Inflammatory macrophage (primary cell): ENCODE data around the gene RBM20.
A peak's percentile ranks its signal among the peaks of the same experiment; 100 is the strongest.
"Not testable (repeated sequence)": the region's sequence is repeated elsewhere in the genome, so short reads cannot be mapped to it uniquely, and the experiment has no call there.

Source experiments
- DNase-seq, 2 donors: peaks; one replicate each; pipeline ENCODE4 v3.0.0-alpha.2; 2020 to 2022

Gene RBM20

DNA sequence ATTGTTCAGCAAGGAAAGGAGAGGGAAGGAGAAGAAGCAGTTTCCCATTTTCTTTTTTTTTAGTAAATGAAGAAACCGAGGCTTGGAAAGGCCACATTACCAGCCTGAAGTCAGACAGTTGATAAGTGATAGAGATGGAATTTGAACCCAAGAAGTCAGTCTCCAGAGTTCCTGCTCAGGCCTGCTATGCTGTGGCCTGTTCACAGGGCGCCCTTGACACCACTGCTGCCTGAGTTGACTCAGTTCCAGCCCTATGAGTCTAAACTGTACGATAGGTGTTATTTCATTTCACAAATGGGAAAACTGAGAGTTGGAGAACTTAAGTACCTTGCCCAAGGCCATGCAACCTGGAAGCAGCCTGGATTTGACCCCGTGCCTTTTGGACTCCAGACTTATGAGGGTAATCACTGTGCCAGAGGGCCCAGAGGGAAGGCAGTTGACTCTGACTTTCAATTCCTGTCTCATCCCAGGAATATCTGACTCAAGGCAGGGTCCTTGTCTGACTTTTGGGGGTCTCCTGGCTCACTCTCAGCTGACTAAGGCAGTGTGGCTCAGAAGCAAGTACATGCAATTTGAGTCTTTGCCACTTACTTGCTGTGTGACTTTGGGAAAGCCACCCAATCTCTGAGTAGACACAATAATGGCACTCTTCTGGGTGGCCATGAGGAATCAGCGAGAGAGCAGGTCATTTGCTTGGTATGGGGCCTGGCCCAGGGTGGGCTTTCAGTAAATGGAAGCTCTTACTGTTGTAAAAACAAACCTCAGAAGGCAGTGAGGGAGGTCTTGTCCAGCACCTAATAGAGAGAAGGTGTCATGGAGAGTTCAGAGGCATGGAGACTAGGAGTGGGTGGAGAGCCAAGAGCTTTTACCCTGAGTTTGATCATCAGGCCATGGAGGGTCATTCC lies 17.9 kb upstream of the RBM20 start:
- no peak for DNase-seq

- DNase-seq: no peak
Observed at GRCh38 chr10:110628161-110628560, 16.0 kb upstream of the RBM20 start.

GRCh38 chr10:110629680-110630191 lies 14.4 kb upstream of the RBM20 start:
- no peak for DNase-seq

DNA sequence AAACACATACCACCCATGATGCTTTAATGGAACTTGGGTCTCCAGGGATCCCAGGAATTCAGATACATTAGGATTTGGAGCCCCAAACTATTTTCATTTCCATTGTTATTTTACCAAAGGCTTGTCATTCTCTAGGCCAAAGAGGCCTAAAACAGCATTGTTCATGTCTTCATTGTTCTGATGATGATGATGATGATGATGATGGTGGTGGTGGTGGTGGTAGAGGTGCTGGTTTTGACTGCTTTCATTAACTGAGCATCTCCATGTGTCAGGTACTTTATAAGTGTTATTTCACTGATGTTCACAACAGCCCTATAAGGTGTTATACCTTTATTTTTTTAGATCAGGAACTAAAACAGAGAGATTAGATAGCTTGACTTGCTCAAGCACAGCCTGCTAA lies 12.2 kb upstream of the RBM20 start:
- DNase-seq: no peak

- DNase-seq: peak in 1 of 2 donors; percentile 14
Observed at GRCh38 chr10:110632591-110633215, 11.4 kb upstream of the RBM20 start.

DNA sequence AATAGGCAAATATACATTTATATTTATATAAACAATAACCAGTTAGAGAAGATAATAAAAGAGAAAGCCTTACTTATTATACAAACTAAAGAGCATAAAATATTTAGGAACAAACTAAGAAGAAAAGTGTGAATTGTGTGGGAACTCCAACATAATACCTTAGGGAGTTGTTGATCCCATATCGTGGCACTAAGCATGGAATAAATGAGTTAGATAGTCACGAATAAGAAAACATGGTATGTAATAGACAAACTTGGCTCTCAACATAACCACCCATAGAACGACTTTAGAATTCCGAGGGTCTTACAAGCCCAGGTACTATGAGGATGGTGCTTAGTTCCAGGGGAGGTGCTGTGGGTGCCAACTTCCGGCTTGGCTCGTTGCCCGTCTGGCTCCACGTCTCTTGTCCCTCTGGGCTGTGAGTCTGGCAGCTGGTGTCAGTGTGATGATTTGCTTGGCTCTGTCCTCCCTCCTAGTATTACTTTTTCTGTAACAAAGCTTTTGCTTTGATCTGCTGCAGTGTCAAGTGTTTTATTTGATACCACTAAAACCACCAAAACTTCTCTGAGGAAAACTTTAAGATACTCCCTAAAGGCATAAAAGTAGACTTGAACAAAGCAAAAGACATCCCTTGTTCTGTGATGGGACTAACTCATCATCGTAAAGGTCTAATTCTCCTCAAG lies 9.5 kb upstream of the RBM20 start:
- no peak for DNase-seq

- DNase-seq: no peak
Observed at GRCh38 chr10:110636572-110636931, 7.6 kb upstream of the RBM20 start.

- DNase-seq: no peak
Observed at GRCh38 chr10:110636932-110637557, 7.1 kb upstream of the RBM20 start.

DNA sequence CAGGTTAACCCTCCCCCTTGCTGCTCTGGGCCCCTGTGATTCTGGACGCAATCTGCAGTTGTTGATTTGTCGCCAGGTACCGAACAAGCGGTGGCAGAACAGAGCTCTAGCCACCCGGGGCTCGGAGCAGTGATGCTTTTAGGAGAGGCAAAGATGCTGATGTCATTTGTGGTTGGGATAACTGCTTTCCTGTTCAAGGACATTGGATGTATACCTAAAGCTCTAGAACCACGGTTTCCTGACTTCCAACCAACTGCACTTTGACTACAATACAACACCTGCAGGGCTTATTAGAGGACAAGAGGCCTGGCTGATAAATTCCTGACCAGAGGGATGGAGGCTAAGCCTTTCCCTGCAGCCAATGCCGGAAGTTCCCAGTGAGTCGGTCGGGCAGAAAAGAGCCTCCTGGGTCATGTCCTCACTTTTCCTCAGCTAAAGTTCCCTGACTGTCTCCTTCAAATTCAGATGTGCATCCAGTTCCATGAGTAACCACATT lies 6.5 kb upstream of the RBM20 start:
- no peak for DNase-seq

- no peak for DNase-seq
Observed at GRCh38 chr10:110638319-110638718, 5.8 kb upstream of the RBM20 start.

DNA sequence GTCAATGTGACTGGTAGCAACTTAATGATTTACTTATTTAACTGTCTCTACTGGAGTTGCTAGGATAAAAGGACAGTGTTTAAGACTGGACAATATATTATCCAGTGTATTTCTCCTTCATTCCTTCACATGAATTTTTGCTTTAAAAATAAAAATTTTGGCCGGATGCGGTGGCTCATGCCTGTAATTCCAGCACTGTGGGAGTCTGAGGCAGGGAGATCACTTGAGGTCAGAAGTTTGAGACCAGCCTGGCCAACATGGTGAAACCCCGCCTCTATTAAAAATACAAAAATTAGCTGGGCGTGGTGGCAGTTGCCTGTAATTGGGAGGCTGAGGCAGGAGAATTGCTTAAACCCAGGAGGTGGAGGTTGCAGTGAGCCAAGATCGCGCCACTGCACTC lies 5.1 kb upstream of the RBM20 start:
- not testable (repeated sequence) for DNase-seq

DNA sequence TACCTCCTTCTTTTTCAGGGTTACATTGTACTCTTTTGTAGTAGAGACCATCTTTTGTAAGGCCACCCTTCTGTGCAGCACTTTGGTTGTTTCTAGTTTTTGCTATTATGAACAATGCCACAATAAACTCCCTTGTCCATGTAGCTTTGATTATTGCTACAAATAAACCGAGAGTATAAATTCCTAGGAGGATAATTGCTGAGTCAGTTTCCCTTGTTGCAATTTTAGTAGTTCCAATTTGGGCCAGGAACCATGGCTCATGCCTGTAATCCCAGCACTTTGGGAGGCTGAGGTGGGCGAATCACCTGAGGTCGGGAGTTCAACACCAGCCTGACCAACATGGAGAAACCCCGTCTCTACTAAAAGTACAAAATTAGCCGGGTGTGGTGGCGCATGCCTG lies 4.3 kb upstream of the RBM20 start:
- not testable (repeated sequence) for DNase-seq

DNA sequence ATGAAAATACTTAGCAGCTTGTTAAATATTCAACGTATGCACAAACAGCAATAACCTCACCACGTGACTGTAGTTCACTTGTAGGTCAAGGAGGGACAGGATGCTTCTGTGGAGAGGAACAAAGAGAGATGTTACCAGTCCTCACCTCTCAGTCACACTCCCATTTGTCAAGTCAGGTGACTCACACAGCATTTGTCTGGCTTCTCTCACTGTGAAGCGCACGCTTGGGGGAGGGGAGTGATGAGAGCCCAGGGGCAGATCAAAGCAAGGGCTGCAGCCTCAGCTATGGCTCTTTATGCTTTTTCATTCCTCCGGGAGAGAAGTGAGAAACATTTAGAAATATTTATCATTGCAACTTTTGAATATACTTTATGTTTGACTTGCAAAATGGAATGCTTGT lies 2.9 kb upstream of the RBM20 start:
- no peak for DNase-seq

- DNase-seq: no peak
Observed at GRCh38 chr10:110642204-110643034, 1.7 kb upstream of the RBM20 start.

DNA sequence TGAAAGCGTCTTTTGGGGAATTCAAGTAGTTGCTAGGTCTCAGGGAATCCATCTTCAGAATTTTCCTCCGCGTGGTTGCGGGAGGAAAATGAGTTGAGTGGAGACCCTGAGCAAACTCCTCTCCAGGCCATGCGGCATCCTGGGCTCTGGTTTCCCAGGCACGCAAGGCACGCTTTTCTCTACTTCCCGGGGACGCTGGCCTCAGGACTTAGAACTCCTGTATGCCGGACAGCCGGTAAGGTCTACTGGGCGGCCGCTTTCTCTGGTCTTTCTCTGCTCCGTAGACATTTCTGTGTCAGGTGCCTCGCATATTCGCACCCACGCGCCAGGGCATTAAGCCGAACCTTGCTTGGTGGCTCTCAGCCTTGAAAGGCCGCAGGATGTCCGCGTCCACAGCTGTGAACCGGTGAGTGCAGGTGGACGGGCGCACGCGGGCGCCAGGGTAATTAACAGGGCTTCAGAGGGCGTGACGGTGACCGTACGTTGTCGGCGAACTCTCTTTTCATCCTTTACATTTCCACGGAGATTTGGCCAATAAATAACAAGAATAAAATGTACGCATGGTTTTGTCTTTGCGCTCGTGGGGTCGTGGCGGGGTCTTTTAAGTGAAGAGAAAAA lies 992 bp upstream of the RBM20 start:
- no peak for DNase-seq

GRCh38 chr10:110644598-110645462 lies 694 bp downstream of the RBM20 start:
- no peak for DNase-seq

GRCh38 chr10:110646417-110647135 lies 2.4 kb downstream of the RBM20 start:
- no peak for DNase-seq

GRCh38 chr10:110647136-110647430 lies 2.9 kb downstream of the RBM20 start:
- DNase-seq: no peak

- DNase-seq: no peak
Observed at GRCh38 chr10:110648692-110649346, 4.7 kb downstream of the RBM20 start.
